Raji (cell line): ENCODE data around the gene FAM180A.

Experiments used
- POLR2A ChIP-seq: IDR thresholded peaks from 2 replicates; pipeline ENCODE4 v1.6.1; 2011; ENCODE audit warnings: low read depth, low read length, control low read depth; ENCODE audit not compliant: insufficient read depth

The FAM180A gene

GRCh38 chr7:135733603-135734342 lies 14.8 kb downstream of the FAM180A start:
- no peak for TF ChIP-seq POLR2A

- TF ChIP-seq POLR2A = no peak
Observed at GRCh38 chr7:135731131-135731530, 17.5 kb downstream of the FAM180A start.

GRCh38 chr7:135729230-135729629 lies 19.4 kb downstream of the FAM180A start:
- no peak for TF ChIP-seq POLR2A

DNA sequence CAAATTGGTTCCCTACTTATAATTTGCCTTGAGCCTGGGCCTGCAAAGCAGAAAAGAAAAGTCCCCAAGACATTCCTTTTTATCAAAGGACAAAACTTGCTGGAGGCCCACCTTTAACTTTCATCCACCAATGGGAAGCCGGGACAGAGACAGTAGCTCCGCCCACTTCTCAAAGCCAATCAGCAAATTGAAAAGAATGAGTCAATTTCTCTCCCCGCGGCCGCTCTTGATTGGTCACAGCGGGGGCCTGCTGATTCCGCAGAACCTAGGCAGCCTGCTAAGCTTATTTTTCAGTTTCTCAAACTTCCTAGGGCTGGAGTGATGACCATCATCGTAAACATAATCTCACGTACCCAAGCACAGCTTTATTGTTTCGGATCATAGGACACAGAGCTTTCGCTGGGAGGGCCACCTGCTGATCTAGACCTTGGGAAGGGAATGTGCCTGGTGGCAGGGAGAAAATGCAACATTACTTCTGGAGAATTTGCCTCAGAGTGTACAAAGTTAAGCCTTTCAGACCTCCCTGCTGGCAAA lies 20.4 kb downstream of the FAM180A start, which contains the start of gene SLC13A4:
Gene SLC13A4 (minus strand): TSS at position 51 of the 534 bp plus-strand sequence. CDS start 690 bp downstream, outside the sequence.
- no peak for TF ChIP-seq POLR2A

GRCh38 chr7:135726911-135727673 lies 21.5 kb downstream of the FAM180A start:
- TF ChIP-seq POLR2A = no peak

- no peak for TF ChIP-seq POLR2A
Observed at GRCh38 chr7:135726276-135726788, 22.3 kb downstream of the FAM180A start.

GRCh38 chr7:135723411-135723810 lies 25.2 kb downstream of the FAM180A start:
- TF ChIP-seq POLR2A = no peak

DNA sequence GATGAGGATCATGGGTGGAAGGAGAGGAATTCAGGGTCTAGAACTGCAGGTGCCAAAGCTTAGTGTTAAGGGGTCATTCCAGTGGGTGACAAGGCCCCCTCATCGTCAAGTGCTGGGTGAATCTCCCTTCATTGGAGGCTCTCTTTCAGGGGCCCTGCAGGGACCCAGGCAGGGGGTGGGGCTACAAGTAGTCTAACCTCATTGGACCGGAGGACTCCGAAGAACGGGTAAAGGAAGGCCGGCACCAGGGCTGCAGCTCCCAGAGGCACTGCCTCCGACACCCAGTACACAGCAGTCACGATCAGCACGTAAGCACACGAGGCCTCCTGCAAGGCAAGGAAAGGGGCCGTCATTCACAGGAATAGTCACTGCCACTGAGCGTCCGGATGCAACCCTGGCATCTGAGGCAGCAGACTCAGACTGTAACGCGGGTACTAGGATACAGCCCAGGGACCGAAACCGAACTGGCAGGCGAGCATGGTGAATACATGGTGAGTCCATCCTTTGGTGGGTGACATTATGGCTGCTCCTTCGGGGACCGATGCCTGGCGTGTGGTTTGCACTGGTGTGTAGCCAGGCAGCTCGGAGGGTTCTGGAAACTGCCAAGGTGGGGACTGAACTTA lies 27.3 kb downstream of the FAM180A start:
- TF ChIP-seq POLR2A = no peak

DNA sequence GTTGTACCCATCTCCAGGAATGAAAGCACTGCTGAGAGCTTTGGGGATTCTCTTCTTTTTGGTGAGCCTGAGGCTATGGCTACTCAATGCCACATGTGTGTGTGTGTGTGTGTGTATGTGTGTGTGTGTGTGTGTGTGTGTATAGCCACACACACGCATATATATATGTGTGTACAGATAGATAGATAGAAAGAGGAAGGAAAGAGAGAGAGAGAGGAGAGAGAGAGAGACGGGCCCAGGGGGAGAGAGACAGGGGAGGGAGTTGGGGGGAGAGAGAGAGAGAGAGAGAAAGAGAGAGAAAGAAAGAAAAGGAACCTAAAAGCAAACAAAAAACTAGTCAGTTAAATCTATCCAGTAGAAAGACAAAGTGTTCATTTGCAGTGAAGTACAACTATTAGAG lies 28.9 kb downstream of the FAM180A start:
- TF ChIP-seq POLR2A = no peak

DNA sequence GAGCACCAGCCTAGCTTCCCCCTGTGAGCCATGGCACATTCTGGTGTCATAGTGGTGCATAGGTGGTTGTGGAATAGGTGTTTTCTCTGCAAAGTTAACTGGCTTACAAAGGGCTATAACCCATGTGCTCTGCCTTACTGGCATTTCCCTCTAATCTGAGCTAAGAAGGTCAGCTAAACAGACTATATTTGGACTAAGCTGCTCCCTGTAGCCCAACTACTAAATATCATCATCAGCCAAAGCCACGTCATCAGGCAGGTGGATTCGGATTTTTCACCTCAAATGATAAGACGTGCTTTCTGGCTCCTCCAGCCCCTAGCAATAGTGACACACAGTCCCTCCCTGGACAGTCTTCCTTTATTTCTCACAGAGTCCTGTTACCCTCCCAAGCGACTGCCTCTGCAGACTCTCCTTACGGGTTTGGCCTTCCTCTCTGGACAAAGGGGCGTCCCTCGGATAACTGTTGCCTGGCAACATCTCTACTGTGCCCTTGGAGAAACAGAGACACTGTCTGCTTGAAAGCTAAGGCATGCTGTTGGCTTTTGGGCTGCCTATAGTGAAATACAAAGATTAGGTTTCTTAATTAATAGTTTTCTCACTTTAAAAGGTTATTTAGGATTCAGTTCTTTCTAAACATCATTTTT lies 29.7 kb downstream of the FAM180A start:
- TF ChIP-seq POLR2A = no peak

GRCh38 chr7:135718219-135718618 lies 30.4 kb downstream of the FAM180A start:
- no peak for TF ChIP-seq POLR2A

DNA sequence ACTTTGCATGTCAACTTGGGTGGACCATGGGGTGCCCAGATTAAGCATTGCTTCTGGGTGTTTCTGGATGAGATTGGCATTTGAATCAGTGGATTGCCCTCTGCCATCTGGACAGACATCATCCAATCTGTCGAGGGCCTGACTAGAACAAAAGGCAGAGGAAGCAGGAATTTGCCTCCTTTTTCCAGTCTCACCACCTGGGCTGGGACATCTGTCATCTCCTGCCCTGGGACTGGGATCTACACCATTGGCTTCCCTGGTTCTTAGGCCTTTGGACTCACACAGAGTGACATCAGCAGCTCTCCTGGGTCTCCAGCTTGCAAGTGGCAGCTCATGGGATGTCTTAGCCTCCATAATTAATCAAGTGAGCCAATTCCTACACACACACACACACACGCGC lies 30.9 kb downstream of the FAM180A start:
- TF ChIP-seq POLR2A = no peak

GRCh38 chr7:135716677-135717238 lies 31.9 kb downstream of the FAM180A start:
- no peak for TF ChIP-seq POLR2A

DNA sequence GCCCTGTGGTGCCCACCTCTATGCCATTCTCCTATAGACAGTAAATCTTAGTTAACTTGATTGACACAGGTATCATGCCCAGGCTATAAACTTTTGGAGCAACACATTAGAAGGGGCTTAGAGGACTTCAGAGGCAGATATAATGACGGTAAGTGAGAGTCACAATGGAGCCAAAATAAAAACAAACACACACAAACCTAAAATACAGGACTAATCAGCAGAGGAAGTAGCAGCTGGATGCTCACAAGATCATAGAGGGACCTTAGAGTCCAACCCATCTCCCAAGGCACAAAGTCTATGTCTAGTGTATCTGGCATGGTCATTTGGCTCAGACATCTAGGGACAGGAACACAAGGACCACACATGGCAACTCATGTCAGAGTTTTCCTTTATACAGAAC lies 32.9 kb downstream of the FAM180A start:
- TF ChIP-seq POLR2A = no peak

DNA sequence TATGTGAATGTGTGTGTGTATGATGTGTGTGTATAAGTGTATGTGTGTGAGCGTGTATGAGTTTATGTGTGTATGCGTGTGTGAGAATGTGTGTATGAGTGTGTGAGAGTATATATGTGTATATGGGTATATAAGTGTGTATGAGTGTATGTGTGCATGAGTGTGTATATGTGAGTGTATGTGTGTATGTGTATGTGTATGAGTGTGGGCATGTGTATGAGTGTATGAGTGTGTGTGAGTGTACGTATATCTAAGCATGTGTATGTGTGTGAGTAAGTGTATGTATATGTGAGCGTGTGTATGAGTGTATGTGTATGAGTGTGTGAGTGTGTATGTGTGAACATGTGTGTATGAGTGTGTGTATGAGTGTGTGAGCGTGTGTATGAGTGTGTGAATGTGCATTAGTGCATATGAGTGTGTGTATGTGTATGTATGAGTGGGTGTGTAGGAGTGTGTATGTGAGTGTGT lies 33.5 kb downstream of the FAM180A start:
- TF ChIP-seq POLR2A = no peak

DNA sequence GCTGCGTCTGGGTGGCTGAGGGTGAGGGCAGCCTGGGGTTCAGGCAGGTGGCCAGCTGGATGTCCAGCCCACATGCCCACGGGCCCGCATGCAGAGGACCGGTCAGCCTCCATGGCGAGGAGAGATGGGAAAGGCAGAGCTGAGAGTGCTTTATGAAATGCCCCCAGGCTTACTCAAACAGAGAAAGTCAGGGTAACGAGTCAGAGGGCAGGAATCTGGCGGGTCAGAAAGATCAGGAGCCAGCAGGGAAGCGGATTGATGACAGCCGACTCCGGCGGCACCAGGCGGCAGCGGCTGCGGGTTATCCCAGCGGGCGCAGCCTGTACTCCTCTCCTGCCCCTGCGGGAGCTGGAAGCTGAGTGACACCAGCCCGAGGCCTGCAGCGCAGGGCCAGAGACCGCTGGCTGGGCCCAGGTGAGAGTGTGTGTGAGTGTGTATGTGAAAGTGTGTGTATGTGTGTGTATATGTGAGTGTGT lies 34.0 kb downstream of the FAM180A start:
- TF ChIP-seq POLR2A = no peak
